Neural cell (in vitro differentiated cells): ENCODE data around the gene FAM227B.

Source experiments
- EP300 ChIP-seq: fragments of 450-650 bp; conservative IDR thresholded peaks from 2 replicates; pipeline ENCODE4 v1.6.1; 2014; ENCODE audit warnings: antibody characterized with exemption, mild to moderate bottlenecking, moderate library complexity; ENCODE audit not compliant: poor library complexity, severe bottlenecking
- EZH2 ChIP-seq: fragments of 200-600, 300-800 bp; shearing (Covaris generic), sonication (generic); IDR thresholded peaks from 2 replicates; pipeline ENCODE4 v1.6.1; 2014; ENCODE audit warnings: antibody characterized with exemption, low read length, borderline replicate concordance, mild to moderate bottlenecking; ENCODE audit not compliant: insufficient read depth, poor library complexity, severe bottlenecking
- MXI1 ChIP-seq: fragments of 450-650 bp; conservative IDR thresholded peaks from 2 replicates; pipeline ENCODE4 v1.6.1; 2014; ENCODE audit warnings: antibody characterized with exemption, mild to moderate bottlenecking; ENCODE audit not compliant: poor library complexity, severe bottlenecking
- POLR2AphosphoS5 ChIP-seq: IDR thresholded peaks from 2 replicates; pipeline ENCODE4 v1.6.1; 2012
- RAD21 ChIP-seq: fragments of 450-650 bp; conservative IDR thresholded peaks from 2 replicates; pipeline ENCODE4 v1.6.1; 2014; ENCODE audit warnings: antibody characterized with exemption, mild to moderate bottlenecking, moderate library complexity
- SMC3 ChIP-seq: fragments of 450-650 bp; conservative IDR thresholded peaks from 2 replicates; pipeline ENCODE4 v1.6.1; 2014; ENCODE audit warnings: antibody characterized with exemption, mild to moderate bottlenecking, moderate library complexity; ENCODE audit not compliant: poor library complexity
- TAF1 ChIP-seq: IDR thresholded peaks from 2 replicates; pipeline ENCODE4 v1.6.1; 2012; ENCODE audit warnings: low read depth
- TF ChIP-seq, protein P1 (sequence below): fragments of 450-650 bp; IDR thresholded peaks from 2 replicates; pipeline ENCODE4 v1.5.1; 2014; ENCODE audit warnings: antibody characterized with exemption, mild to moderate bottlenecking, moderate library complexity; ENCODE audit not compliant: poor library complexity, severe bottlenecking
- TF ChIP-seq, protein P2 (sequence below): IDR thresholded peaks from 2 replicates; pipeline ENCODE4 v1.6.1; 2012; ENCODE audit warnings: borderline replicate concordance

DNA sequence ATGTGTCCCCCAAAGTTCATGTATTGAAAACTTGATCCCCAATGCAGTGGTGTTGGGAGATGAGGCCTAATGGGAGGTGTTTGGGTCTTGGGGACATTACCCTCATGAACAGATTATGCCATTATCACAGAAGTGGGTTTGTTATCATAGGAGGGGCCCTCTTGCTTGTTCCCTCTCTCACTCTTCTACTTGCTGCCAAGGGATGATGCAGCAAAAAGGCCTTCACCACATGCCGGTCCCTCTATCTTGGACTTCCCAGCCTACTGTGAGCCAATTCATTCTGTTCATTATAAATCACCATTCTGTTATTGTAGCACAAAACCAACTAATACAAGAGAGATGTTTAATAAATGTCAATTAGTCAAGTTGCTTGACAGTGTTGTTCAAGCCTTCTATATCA is 47.2 kb downstream of the FAM227B start:
- TF ChIP-seq, protein P1, sequence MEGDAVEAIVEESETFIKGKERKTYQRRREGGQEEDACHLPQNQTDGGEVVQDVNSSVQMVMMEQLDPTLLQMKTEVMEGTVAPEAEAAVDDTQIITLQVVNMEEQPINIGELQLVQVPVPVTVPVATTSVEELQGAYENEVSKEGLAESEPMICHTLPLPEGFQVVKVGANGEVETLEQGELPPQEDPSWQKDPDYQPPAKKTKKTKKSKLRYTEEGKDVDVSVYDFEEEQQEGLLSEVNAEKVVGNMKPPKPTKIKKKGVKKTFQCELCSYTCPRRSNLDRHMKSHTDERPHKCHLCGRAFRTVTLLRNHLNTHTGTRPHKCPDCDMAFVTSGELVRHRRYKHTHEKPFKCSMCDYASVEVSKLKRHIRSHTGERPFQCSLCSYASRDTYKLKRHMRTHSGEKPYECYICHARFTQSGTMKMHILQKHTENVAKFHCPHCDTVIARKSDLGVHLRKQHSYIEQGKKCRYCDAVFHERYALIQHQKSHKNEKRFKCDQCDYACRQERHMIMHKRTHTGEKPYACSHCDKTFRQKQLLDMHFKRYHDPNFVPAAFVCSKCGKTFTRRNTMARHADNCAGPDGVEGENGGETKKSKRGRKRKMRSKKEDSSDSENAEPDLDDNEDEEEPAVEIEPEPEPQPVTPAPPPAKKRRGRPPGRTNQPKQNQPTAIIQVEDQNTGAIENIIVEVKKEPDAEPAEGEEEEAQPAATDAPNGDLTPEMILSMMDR = no peak
- no peak for TF ChIP-seq RAD21
- no peak for TF ChIP-seq POLR2AphosphoS5
- TF ChIP-seq EP300 = no peak
- no peak for TF ChIP-seq TAF1
- no peak for TF ChIP-seq EZH2
- no peak for TF ChIP-seq SMC3
- TF ChIP-seq, protein P2, sequence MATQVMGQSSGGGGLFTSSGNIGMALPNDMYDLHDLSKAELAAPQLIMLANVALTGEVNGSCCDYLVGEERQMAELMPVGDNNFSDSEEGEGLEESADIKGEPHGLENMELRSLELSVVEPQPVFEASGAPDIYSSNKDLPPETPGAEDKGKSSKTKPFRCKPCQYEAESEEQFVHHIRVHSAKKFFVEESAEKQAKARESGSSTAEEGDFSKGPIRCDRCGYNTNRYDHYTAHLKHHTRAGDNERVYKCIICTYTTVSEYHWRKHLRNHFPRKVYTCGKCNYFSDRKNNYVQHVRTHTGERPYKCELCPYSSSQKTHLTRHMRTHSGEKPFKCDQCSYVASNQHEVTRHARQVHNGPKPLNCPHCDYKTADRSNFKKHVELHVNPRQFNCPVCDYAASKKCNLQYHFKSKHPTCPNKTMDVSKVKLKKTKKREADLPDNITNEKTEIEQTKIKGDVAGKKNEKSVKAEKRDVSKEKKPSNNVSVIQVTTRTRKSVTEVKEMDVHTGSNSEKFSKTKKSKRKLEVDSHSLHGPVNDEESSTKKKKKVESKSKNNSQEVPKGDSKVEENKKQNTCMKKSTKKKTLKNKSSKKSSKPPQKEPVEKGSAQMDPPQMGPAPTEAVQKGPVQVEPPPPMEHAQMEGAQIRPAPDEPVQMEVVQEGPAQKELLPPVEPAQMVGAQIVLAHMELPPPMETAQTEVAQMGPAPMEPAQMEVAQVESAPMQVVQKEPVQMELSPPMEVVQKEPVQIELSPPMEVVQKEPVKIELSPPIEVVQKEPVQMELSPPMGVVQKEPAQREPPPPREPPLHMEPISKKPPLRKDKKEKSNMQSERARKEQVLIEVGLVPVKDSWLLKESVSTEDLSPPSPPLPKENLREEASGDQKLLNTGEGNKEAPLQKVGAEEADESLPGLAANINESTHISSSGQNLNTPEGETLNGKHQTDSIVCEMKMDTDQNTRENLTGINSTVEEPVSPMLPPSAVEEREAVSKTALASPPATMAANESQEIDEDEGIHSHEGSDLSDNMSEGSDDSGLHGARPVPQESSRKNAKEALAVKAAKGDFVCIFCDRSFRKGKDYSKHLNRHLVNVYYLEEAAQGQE = no peak
- TF ChIP-seq MXI1 = no peak
